ENCODE measurements around the gene TIFAB.

The TIFAB gene

GRCh38 chr5:135488727-135489465, 36.7 kb upstream of the TIFAB start:
- H3K27me3 ChIP-seq (ENCODE audit: insufficient read depth, low read length), result peaks cover 61% of the 10 kb centered on the region

GRCh38 chr5:135487839-135488514, 35.8 kb upstream of the TIFAB start:
- Histone ChIP-seq H3K4me1 (ENCODE audit: insufficient read depth, low read length) (peaks cover 37% of the 10 kb centered on the region), H3K36me3 (ENCODE audit: insufficient read depth, low read length) (no peaks in the 10 kb centered on the region), H3K9me3 (ENCODE audit: low read length) (no peaks in the 10 kb centered on the region), H2AFZ (ENCODE audit: low read depth, low read length) (no peak overlapping the region), H3K4me3 (ENCODE audit: low read length) (peak overlapping the region; percentile 39), H3K27me3 (ENCODE audit: insufficient read depth, low read length) (peaks cover 56% of the 10 kb centered on the region)

More at GRCh38 chr5:135488727-135489465, 36.7 kb upstream of the TIFAB start:
- peaks cover 37% of the 10 kb centered on the region for H3K4me1 ChIP-seq (ENCODE audit: insufficient read depth, low read length)
- peak overlapping the region; percentile 39 for H3K4me3 ChIP-seq (ENCODE audit: low read length)
- peak overlapping the region; percentile 77 for H2AFZ ChIP-seq (ENCODE audit: low read depth, low read length)
- no peaks in the 10 kb centered on the region for H3K9me3 ChIP-seq (ENCODE audit: low read length)
- no peaks in the 10 kb centered on the region for H3K36me3 ChIP-seq (ENCODE audit: insufficient read depth, low read length)

- H3K4me3 ChIP-seq (ENCODE audit: low read length), result no peak overlapping the region
- peaks cover 53% of the 10 kb centered on the region for H3K27me3 ChIP-seq (ENCODE audit: insufficient read depth, low read length)
- H2AFZ ChIP-seq (ENCODE audit: low read depth, low read length), result no peak overlapping the region
- no peaks in the 10 kb centered on the region for H3K36me3 ChIP-seq (ENCODE audit: insufficient read depth, low read length)
- H3K4me1 ChIP-seq (ENCODE audit: insufficient read depth, low read length), result peaks cover 37% of the 10 kb centered on the region
- H3K9me3 ChIP-seq (ENCODE audit: low read length), result no peaks in the 10 kb centered on the region
Observed at GRCh38 chr5:135487037-135487395, 34.9 kb upstream of the TIFAB start.

GRCh38 chr5:135486131-135487036, 34.2 kb upstream of the TIFAB start:
- H3K36me3 ChIP-seq (ENCODE audit: insufficient read depth, low read length), result no peaks in the 10 kb centered on the region
- peaks cover 46% of the 10 kb centered on the region for H3K27me3 ChIP-seq (ENCODE audit: insufficient read depth, low read length)
- no peaks in the 10 kb centered on the region for H3K9me3 ChIP-seq (ENCODE audit: low read length)
- H2AFZ ChIP-seq (ENCODE audit: low read depth, low read length), result no peak overlapping the region
- H3K4me1 ChIP-seq (ENCODE audit: insufficient read depth, low read length), result peaks cover 37% of the 10 kb centered on the region
- H3K4me3 ChIP-seq (ENCODE audit: low read length), result no peak overlapping the region

- no peaks in the 10 kb centered on the region for H3K9me3 ChIP-seq (ENCODE audit: low read length)
- peaks cover 21% of the 10 kb centered on the region for H3K4me1 ChIP-seq (ENCODE audit: insufficient read depth, low read length)
- no peak overlapping the region for H2AFZ ChIP-seq (ENCODE audit: low read depth, low read length)
- H3K27me3 ChIP-seq (ENCODE audit: insufficient read depth, low read length), result peaks cover 36% of the 10 kb centered on the region
- H3K4me3 ChIP-seq (ENCODE audit: low read length), result no peak overlapping the region
- no peaks in the 10 kb centered on the region for H3K36me3 ChIP-seq (ENCODE audit: insufficient read depth, low read length)
Observed at GRCh38 chr5:135484674-135485086, 32.5 kb upstream of the TIFAB start.

GRCh38 chr5:135483254-135483653, 31.1 kb upstream of the TIFAB start:
- H3K36me3 ChIP-seq (ENCODE audit: insufficient read depth, low read length), result no peaks in the 10 kb centered on the region
- peaks cover 37% of the 10 kb centered on the region for H3K27me3 ChIP-seq (ENCODE audit: insufficient read depth, low read length)
- peaks cover 14% of the 10 kb centered on the region for H3K4me1 ChIP-seq (ENCODE audit: insufficient read depth, low read length)
- H3K9me3 ChIP-seq (ENCODE audit: low read length), result no peaks in the 10 kb centered on the region
- H2AFZ ChIP-seq (ENCODE audit: low read depth, low read length), result no peak overlapping the region
- no peak overlapping the region for H3K4me3 ChIP-seq (ENCODE audit: low read length)

GRCh38 chr5:135482381-135482933, 30.3 kb upstream of the TIFAB start:
- Histone ChIP-seq H2AFZ (ENCODE audit: low read depth, low read length) (no peak overlapping the region), H3K4me1 (ENCODE audit: insufficient read depth, low read length) (peaks cover 13% of the 10 kb centered on the region), H3K9me3 (ENCODE audit: low read length) (no peaks in the 10 kb centered on the region), H3K36me3 (ENCODE audit: insufficient read depth, low read length) (no peaks in the 10 kb centered on the region), H3K4me3 (ENCODE audit: low read length) (no peak overlapping the region), H3K27me3 (ENCODE audit: insufficient read depth, low read length) (peaks cover 29% of the 10 kb centered on the region)

GRCh38 chr5:135481909-135482311, 29.8 kb upstream of the TIFAB start:
- H3K36me3 ChIP-seq (ENCODE audit: insufficient read depth, low read length), result no peaks in the 10 kb centered on the region
- no peak overlapping the region for H3K4me3 ChIP-seq (ENCODE audit: low read length)
- peaks cover 23% of the 10 kb centered on the region for H3K27me3 ChIP-seq (ENCODE audit: insufficient read depth, low read length)
- H2AFZ ChIP-seq (ENCODE audit: low read depth, low read length), result no peak overlapping the region
- H3K9me3 ChIP-seq (ENCODE audit: low read length), result no peaks in the 10 kb centered on the region
- peaks cover 16% of the 10 kb centered on the region for H3K4me1 ChIP-seq (ENCODE audit: insufficient read depth, low read length)

- no peak overlapping the region for H3K4me3 ChIP-seq (ENCODE audit: low read length)
- no peaks in the 10 kb centered on the region for H3K36me3 ChIP-seq (ENCODE audit: insufficient read depth, low read length)
- peaks cover 19% of the 10 kb centered on the region for H3K27me3 ChIP-seq (ENCODE audit: insufficient read depth, low read length)
- no peaks in the 10 kb centered on the region for H3K9me3 ChIP-seq (ENCODE audit: low read length)
- no peak overlapping the region for H2AFZ ChIP-seq (ENCODE audit: low read depth, low read length)
- H3K4me1 ChIP-seq (ENCODE audit: insufficient read depth, low read length), result peaks cover 21% of the 10 kb centered on the region
Observed at GRCh38 chr5:135481387-135481786, 29.2 kb upstream of the TIFAB start.

GRCh38 chr5:135480511-135480910, 28.4 kb upstream of the TIFAB start:
- no peak overlapping the region for H3K4me3 ChIP-seq (ENCODE audit: low read length)
- H2AFZ ChIP-seq (ENCODE audit: low read depth, low read length), result no peak overlapping the region
- H3K9me3 ChIP-seq (ENCODE audit: low read length), result no peaks in the 10 kb centered on the region
- H3K4me1 ChIP-seq (ENCODE audit: insufficient read depth, low read length), result peaks cover 23% of the 10 kb centered on the region
- no peaks in the 10 kb centered on the region for H3K36me3 ChIP-seq (ENCODE audit: insufficient read depth, low read length)
- peaks cover 14% of the 10 kb centered on the region for H3K27me3 ChIP-seq (ENCODE audit: insufficient read depth, low read length)

GRCh38 chr5:135478938-135479337, 26.8 kb upstream of the TIFAB start:
- Histone ChIP-seq H3K4me3 (ENCODE audit: low read length) (no peak overlapping the region), H2AFZ (ENCODE audit: low read depth, low read length) (no peak overlapping the region), H3K4me1 (ENCODE audit: insufficient read depth, low read length) (peaks cover 25% of the 10 kb centered on the region), H3K27me3 (ENCODE audit: insufficient read depth, low read length) (peaks cover 21% of the 10 kb centered on the region), H3K9me3 (ENCODE audit: low read length) (no peaks in the 10 kb centered on the region), H3K36me3 (ENCODE audit: insufficient read depth, low read length) (no peaks in the 10 kb centered on the region)

GRCh38 chr5:135477613-135478066, 25.5 kb upstream of the TIFAB start:
- peaks cover 15% of the 10 kb centered on the region for H3K27me3 ChIP-seq (ENCODE audit: insufficient read depth, low read length)
- no peak overlapping the region for H2AFZ ChIP-seq (ENCODE audit: low read depth, low read length)
- H3K4me1 ChIP-seq (ENCODE audit: insufficient read depth, low read length), result peaks cover 25% of the 10 kb centered on the region

More at GRCh38 chr5:135477613-135478066, 25.5 kb upstream of the TIFAB start:
- no peak overlapping the region for H3K4me3 ChIP-seq (ENCODE audit: low read length)
- no peaks in the 10 kb centered on the region for H3K9me3 ChIP-seq (ENCODE audit: low read length)
- no peaks in the 10 kb centered on the region for H3K36me3 ChIP-seq (ENCODE audit: insufficient read depth, low read length)

Measured in neuron (in vitro differentiated cells).